Measurements from ENCODE around the gene KCNH8. TPM values are rescaled to one million over a fixed set of nuclear protein-coding genes. Genes with fewer than 3 reads are reported as not detected.

Gene KCNH8
- total RNA-seq, 1 donor from 2014 or later = not detected

DNA sequence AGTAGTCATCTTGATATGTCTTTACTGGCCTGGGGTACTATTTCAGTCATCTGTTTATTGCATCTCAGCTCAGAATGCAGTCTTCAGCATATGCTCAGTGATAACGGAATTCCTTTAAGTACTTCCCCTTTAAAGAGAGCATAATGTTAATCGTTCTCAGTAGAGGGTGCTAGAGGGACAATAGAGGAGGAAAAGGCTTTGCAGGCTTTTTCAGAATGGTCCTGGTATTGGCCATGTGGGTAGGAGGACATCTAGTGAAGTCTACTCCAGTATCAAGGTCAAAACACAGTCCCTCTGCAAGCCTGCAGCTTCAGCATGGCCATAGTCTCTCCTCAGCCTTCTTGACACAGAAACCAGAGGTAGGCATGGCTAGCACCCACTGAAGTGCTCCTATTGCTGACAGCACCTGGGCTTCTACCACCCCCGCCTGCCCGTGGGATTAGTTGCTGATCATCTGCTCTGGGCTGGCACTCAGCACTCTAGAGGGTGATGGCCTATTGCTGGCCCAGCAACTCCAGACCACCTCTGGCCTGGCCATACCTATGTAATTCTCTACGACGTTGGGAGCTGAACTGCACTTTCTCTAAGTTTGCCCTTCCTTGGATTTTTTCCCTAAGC lies 65.4 kb downstream of the KCNH8 start:
- TF ChIP-seq, protein P1, sequence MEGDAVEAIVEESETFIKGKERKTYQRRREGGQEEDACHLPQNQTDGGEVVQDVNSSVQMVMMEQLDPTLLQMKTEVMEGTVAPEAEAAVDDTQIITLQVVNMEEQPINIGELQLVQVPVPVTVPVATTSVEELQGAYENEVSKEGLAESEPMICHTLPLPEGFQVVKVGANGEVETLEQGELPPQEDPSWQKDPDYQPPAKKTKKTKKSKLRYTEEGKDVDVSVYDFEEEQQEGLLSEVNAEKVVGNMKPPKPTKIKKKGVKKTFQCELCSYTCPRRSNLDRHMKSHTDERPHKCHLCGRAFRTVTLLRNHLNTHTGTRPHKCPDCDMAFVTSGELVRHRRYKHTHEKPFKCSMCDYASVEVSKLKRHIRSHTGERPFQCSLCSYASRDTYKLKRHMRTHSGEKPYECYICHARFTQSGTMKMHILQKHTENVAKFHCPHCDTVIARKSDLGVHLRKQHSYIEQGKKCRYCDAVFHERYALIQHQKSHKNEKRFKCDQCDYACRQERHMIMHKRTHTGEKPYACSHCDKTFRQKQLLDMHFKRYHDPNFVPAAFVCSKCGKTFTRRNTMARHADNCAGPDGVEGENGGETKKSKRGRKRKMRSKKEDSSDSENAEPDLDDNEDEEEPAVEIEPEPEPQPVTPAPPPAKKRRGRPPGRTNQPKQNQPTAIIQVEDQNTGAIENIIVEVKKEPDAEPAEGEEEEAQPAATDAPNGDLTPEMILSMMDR (IDR thresholded peaks at IDR 0.05; ENCODE audit: insufficient read depth, low read length, severe bottlenecking) = no peak
- Histone ChIP-seq H3K4me3 (ENCODE audit: low read depth, low read length) (no peak overlapping the region), H3K27me3 (ENCODE audit: control insufficient read depth, insufficient read depth, low read length) (no peaks in the 10 kb centered on the region), H3K36me3 (ENCODE audit: control insufficient read depth, insufficient read depth, low read length) (no peaks in the 10 kb centered on the region)
- peak; percentile 7 for DNase-seq (ENCODE audit: low read depth)
- no peak for FAIRE-seq

DNA sequence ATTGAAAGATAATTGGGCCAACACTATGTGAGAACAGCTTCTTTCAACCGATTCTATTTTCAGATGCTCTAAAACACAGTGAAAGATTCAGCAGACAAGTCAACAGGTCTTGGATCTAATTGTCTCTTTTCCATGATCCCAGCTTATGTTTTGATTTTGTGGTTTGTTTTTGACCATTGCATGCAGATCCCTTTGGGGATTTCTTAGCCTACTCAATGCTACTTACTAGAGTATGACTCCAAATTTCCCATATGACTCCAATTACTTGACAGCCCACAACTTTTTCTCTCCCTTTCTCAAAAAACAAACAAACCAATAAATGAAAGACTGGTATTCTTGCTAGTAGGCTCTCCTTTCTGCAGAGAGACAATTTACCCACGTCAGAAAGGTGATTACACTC lies 67.1 kb downstream of the KCNH8 start:
- TF ChIP-seq, protein P1 (IDR thresholded peaks at IDR 0.05; ENCODE audit: insufficient read depth, low read length, severe bottlenecking) = no peak
- Histone ChIP-seq H3K4me3 (ENCODE audit: low read depth, low read length) (no peak overlapping the region), H3K27me3 (ENCODE audit: control insufficient read depth, insufficient read depth, low read length) (no peaks in the 10 kb centered on the region), H3K36me3 (ENCODE audit: control insufficient read depth, insufficient read depth, low read length) (no peaks in the 10 kb centered on the region)
- FAIRE-seq (peak; percentile 13), DNase-seq (ENCODE audit: low read depth) (no peak)

DNA sequence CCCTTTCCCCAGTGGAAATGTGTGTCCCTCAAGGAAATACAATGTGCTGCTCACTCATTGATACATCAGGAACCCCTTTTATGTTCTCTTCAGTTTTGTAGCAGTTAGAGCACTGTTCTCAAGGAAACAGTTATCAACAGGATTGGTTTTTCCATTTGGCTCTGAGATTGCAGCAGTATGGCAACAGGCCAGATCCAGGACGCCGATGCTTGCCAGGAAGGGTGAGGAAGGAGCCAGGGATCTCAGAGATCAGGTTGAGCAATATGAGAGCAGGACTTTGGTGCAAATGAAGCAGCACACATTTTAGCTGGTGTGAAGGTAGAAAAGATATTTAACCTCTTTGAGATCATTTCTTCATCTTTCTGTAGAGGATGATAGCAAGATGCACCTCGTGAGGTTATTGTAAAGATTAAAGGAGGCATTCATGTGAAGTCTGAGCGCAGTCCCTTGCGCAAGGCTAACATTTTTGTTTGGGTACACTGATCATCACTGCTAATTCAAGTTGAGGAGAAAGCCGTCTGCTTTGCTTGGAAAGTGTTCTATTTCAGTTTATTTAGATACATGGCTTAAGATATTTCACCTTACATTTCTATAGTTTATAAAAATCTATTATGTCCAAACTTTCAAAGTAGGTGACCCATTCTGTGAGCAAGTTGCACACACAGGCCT lies 68.5 kb downstream of the KCNH8 start:
- TF ChIP-seq, protein P1 (IDR thresholded peaks at IDR 0.05; ENCODE audit: insufficient read depth, low read length, severe bottlenecking) = no peak
- Histone ChIP-seq H3K27me3 (ENCODE audit: control insufficient read depth, insufficient read depth, low read length) (no peaks in the 10 kb centered on the region), H3K36me3 (ENCODE audit: control insufficient read depth, insufficient read depth, low read length) (no peaks in the 10 kb centered on the region), H3K4me3 (ENCODE audit: low read depth, low read length) (no peak overlapping the region)
- DNase-seq (ENCODE audit: low read depth) (peak; percentile 3), FAIRE-seq (no peak)

DNA sequence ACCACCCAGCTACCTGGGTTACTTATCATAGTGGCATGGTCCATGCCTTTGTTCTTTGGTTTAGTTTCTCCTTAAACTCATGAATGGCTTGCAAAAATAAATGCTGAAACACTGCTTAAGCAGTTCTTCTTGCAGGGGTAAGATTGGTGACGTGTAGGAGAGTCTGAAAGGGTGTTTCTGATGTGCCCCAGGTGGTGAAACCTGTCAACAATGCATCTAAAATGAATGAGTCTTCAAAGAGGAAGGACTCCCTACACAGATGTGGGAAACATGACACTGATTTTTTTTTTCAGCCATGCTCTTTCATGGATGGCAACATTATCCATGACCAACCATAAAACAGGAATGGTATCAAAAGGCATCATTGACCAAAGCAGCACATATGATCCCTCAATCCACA lies 72.0 kb downstream of the KCNH8 start:
- no peaks in the 10 kb centered on the region for H3K27me3 ChIP-seq (ENCODE audit: control insufficient read depth, insufficient read depth, low read length)
- TF ChIP-seq, protein P1 (IDR thresholded peaks at IDR 0.05; ENCODE audit: insufficient read depth, low read length, severe bottlenecking) = no peak

DNA sequence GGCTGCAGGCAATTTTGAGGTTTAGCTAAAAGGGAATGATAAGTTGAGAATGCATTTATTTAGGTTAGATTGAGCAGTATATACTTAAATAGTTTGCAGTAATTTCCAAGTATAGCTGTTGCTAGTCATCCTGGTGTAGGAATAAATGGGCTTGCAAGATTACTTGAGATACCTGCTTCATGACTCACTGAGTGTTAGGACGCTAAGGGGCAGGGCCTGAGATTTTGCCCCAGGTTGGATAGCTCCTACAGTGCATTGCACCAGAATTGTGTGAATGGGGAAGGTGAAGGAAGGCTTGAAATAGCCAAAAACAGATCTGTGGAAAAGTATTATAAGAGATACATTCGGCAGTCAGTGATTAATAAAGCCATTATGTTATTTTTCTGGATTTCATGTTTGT lies 72.8 kb downstream of the KCNH8 start:
- Histone ChIP-seq H3K4me3 (ENCODE audit: low read depth, low read length) (no peak overlapping the region), H3K27me3 (ENCODE audit: control insufficient read depth, insufficient read depth, low read length) (no peaks in the 10 kb centered on the region), H3K36me3 (ENCODE audit: control insufficient read depth, insufficient read depth, low read length) (no peaks in the 10 kb centered on the region)
- TF ChIP-seq, protein P1 (IDR thresholded peaks at IDR 0.05; ENCODE audit: insufficient read depth, low read length, severe bottlenecking) = no peak
- FAIRE-seq (no peak), DNase-seq (ENCODE audit: low read depth) (peak; percentile 63)

More for the DNA sequence above, 72.0 kb downstream of the KCNH8 start:
- Histone ChIP-seq H3K4me3 (ENCODE audit: low read depth, low read length) (no peak overlapping the region), H3K36me3 (ENCODE audit: control insufficient read depth, insufficient read depth, low read length) (no peaks in the 10 kb centered on the region)
- DNase-seq (ENCODE audit: low read depth) = no peak
- no peak for FAIRE-seq

Measured in bronchial epithelial cell (primary cell).